HG03108 (cell line): ENCODE data around the gene DNAH14.

Experiments used
- ATAC-seq: cut with Tn5 transposase; IDR thresholded peaks from one replicate; pipeline ENCODE4 v1.9.1; 2021; ENCODE audit warnings: moderate library complexity; ENCODE audit not compliant: unreplicated experiment

DNAH14 gene

DNA sequence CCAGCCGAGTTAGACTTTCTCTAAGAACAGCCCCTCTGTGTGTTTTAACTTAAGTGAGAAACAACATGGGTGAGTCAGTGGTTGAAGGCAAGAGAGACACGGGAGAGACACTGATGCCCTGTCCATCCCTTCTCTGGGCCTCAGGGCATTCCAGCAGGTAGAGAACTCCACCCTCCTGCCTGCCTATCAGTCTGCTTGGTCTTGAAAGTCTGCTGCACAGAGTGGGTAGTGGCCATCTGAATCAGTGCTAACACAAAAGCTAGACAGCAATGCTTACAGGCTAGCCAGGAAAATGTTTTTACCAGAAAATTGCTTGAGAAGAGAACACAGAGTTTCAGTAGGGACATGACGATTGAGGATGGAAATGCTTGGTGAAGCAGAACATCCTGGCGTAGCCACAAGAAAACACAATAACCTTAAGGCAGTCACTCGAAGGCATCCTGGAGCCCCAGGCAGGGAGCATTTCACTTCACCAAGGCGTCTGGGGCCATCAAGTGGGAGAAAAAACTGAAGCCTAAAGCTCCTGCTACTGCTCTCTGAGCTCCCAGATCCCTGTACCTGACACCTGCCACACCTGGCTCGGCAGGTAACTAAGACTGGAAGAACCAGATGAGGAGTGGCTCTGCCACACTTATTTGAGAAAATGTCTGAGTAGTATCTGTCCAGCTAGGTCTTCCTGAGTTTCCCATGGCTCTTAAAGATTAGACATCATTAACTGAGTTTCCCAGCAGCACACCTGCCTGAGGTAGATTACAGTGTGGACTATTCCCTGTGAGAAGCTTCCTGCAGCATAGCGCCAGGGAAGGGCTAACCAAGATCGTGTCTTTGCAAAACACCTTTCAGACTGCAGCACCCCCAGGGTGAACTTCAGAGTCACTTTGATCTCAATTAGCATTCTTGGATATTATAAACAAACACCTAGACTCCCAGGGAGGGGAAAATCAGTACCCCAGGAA, 516.4 kb downstream of the DNAH14 start:
- ATAC-seq = no peak

DNA sequence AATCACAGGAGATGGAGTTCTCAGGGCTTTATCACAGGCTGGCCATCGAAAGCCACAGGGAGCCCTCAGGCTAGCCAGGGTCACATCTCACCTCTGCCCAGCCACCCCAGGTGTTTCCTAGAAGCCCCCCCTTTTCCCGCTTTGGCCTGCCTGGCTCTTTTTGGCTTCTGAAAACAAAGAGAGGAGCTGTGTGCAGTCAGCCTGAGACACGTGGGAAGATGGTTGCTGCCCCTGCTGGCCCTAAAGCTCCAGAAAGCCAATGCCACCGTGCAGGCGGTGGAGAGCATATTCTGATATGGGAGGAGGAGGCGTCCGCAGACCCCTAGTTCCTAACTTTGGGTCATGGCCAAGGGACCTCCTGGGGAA, 517.1 kb downstream of the DNAH14 start:
- ATAC-seq = no peak

GRCh38 chr1:225446981-225447615, 517.6 kb downstream of the DNAH14 start:
- ATAC-seq = no peak

DNA sequence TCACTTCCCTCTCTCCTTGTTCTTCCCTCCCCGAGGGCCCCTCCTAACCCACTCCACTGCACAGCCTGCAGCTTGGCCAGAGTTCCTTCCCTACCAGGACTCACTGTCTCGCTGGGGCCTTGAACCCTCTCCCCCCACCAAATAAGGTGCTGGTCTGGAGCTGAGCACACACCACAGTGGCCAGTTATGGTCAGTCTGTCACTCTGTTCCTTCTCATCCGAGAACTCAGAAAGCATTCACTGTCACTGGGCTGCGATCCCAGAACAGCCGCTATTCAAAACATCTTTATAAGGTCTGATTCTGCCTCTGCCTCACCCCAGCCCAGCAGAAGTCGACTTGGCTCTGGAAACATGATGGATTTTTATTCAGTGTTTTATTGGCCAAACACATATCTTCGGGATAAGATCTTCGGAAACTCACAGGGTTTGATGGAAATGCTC, 518.2 kb downstream of the DNAH14 start:
- no peak for ATAC-seq

- no peak for ATAC-seq
These were observed 518.8 kb downstream of the DNAH14 start for GRCh38 chr1:225448146-225448805.
